HL-60 (cell line): ENCODE results near the gene DYNC2LI1.
A peak's percentile ranks its signal among the peaks of the same experiment; 100 is the strongest.
"Not testable (repeated sequence)": the region's sequence is repeated elsewhere in the genome, so short reads cannot be mapped to it uniquely, and the experiment has no call there.

Source experiments
- DNase-seq, 2 experiments: peaks; one replicate each; pipeline ENCODE4 v3.0.0-alpha.2; 2010 to 2020; ENCODE audit warnings: low read depth in 1 of 2, low spot score in 1 of 2
- H3K27ac ChIP-seq: fragments of 250-450 bp; sonication (Bioruptor Pico); replicated peaks from 2 replicates; pipeline ENCODE4 v1.5.1; 2020; ENCODE audit warnings: mild to moderate bottlenecking, moderate library complexity
- H3K27me3 ChIP-seq: fragments of 250-450 bp; sonication (Bioruptor Pico); 2 replicates; pipeline ENCODE4 v1.5.1; 2021; ENCODE audit warnings: mild to moderate bottlenecking, moderate library complexity; ENCODE audit not compliant: insufficient read depth, poor library complexity, severe bottlenecking
- H3K4me3 ChIP-seq: replicated peaks from 2 replicates; pipeline ENCODE4 v1.5.1; 2011; ENCODE audit warnings: mild to moderate bottlenecking, control low read depth, low read length; ENCODE audit not compliant: insufficient read depth
- CTCF ChIP-seq: IDR thresholded peaks from one replicate; pipeline ENCODE4 v1.5.1; 2011; ENCODE audit warnings: low read length, control low read depth, inconsistent platforms; ENCODE audit not compliant: insufficient read depth
- GABPA ChIP-seq: IDR thresholded peaks from 2 replicates; pipeline ENCODE4 v1.6.1; 2012; ENCODE audit warnings: low read depth
- POLR2AphosphoS5 ChIP-seq: IDR thresholded peaks from 2 replicates; pipeline ENCODE4 v1.6.1; 2012; ENCODE audit warnings: low read depth
- REST ChIP-seq: IDR thresholded peaks from 2 replicates; pipeline ENCODE4 v1.6.1; 2012; ENCODE audit warnings: low read depth; ENCODE audit not compliant: insufficient replicate concordance
- SPI1 ChIP-seq: IDR thresholded peaks from 2 replicates; pipeline ENCODE4 v1.6.1; 2012; ENCODE audit warnings: low read depth, mild to moderate bottlenecking, borderline replicate concordance
- long read RNA-seq: library from polyadenylated mRNA; unstranded; transcript quantifications from one replicate; pipeline ENCODE4 v2.0.0, GENCODE V29; 2020

Gene DYNC2LI1
- long read RNA-seq, transcript DYNC2LI1-201 (13 exons, 1,399 nt) = major isoform, 27 of 66 reads
- long read RNA-seq, transcript DYNC2LI1-210 (13 exons, 1,346 nt) = minor isoform, 22 of 66 reads
- long read RNA-seq, partial matches to known transcripts = 8 of 66 reads
- long read RNA-seq, other reads (novel, unspliced or antisense) = 8 of 66 reads

- H3K27me3 ChIP-seq = no peaks in the 10 kb centered on the region
- TF ChIP-seq CTCF = no peak
- 0 out of 2 replicates have a peak, but pooled peaks have one; percentile 34 for TF ChIP-seq POLR2AphosphoS5
- peak; percentile 55 to 91 for DNase-seq
- H3K4me3 ChIP-seq = peak within 1 kb of the TSS; percentile 98
- peak within 1 kb of the TSS; percentile 54 for H3K27ac ChIP-seq
Observed at GRCh38 chr2:43773876-43774613, at the start of gene DYNC2LI1. Gene DYNC2LI1, plus strand, starts transcription at chr2:43774039. Its CDS starts 100 bp downstream, at chr2:43774139.

GRCh38 chr2:43724728-43725526 lies 48.9 kb upstream of the DYNC2LI1 start:
- peaks cover 7% of the 10 kb centered on the region for H3K27me3 ChIP-seq
- no peak overlapping the region for H3K4me3 ChIP-seq
- no peak for DNase-seq
- H3K27ac ChIP-seq = no peak overlapping the region
- no peak for TF ChIP-seq CTCF
- no peak for TF ChIP-seq POLR2AphosphoS5
- TF ChIP-seq REST = no peak
- no peak for TF ChIP-seq SPI1
- no peak for TF ChIP-seq GABPA

- TF ChIP-seq CTCF (no peak), POLR2AphosphoS5 (no peak), SPI1 (no peak), GABPA (no peak), REST (no peak)
- no peak overlapping the region for H3K27ac ChIP-seq
Observed at GRCh38 chr2:43725711-43726246, 48.1 kb upstream of the DYNC2LI1 start.

GRCh38 chr2:43726961-43727633 lies 46.7 kb upstream of the DYNC2LI1 start:
- not testable (repeated sequence) for H3K27me3 ChIP-seq, DNase-seq, H3K27ac ChIP-seq, H3K4me3 ChIP-seq

More at GRCh38 chr2:43725711-43726246, 48.1 kb upstream of the DYNC2LI1 start:
- peaks cover 7% of the 10 kb centered on the region for H3K27me3 ChIP-seq
- H3K4me3 ChIP-seq = no peak overlapping the region
- no peak for DNase-seq
